ENCODE results near the gene TNIP3. TPM values are rescaled to one million over a fixed set of nuclear protein-coding genes. Genes with fewer than 3 reads are reported as not detected.

The TNIP3 gene
- polyA plus RNA-seq, 1 experiment = 0.20 TPM

DNA sequence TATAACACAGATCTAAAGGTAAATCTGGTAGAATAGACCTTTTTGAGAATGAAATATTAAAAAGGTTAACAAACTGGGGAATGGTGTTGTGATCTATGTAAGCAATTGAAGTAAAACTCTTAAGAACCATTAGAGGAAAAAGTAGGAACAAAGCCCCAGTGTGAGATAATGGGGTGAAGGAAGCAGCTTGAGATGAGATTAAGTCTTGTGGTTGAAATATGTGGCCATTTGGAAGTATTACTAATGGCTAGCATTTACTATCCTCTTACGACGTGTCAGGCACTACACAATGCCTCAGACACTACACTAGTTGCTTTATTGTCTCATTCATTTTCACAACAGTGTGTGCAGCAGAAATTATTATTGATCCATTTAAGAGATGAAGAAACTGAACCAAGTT lies 65.9 kb downstream of the TNIP3 start:
- ChIA-PET POLR2A (no interaction called here), CTCF (no interaction called here)
- TF ChIP-seq, protein P1, sequence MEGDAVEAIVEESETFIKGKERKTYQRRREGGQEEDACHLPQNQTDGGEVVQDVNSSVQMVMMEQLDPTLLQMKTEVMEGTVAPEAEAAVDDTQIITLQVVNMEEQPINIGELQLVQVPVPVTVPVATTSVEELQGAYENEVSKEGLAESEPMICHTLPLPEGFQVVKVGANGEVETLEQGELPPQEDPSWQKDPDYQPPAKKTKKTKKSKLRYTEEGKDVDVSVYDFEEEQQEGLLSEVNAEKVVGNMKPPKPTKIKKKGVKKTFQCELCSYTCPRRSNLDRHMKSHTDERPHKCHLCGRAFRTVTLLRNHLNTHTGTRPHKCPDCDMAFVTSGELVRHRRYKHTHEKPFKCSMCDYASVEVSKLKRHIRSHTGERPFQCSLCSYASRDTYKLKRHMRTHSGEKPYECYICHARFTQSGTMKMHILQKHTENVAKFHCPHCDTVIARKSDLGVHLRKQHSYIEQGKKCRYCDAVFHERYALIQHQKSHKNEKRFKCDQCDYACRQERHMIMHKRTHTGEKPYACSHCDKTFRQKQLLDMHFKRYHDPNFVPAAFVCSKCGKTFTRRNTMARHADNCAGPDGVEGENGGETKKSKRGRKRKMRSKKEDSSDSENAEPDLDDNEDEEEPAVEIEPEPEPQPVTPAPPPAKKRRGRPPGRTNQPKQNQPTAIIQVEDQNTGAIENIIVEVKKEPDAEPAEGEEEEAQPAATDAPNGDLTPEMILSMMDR (IDR thresholded peaks at IDR 0.05; ENCODE audit: insufficient read depth, low read depth, low read length) = no peak
- Histone ChIP-seq H3K27me3 (ENCODE audit: control insufficient read depth, insufficient read depth, low read length) (no peaks in the 10 kb centered on the region), H3K36me3 (ENCODE audit: control insufficient read depth, insufficient read depth, low read length) (no peaks in the 10 kb centered on the region), H3K4me3 (ENCODE audit: low read depth, low read length) (no peak overlapping the region)
- DNase-seq (ENCODE audit: low read depth) = no peak

DNA sequence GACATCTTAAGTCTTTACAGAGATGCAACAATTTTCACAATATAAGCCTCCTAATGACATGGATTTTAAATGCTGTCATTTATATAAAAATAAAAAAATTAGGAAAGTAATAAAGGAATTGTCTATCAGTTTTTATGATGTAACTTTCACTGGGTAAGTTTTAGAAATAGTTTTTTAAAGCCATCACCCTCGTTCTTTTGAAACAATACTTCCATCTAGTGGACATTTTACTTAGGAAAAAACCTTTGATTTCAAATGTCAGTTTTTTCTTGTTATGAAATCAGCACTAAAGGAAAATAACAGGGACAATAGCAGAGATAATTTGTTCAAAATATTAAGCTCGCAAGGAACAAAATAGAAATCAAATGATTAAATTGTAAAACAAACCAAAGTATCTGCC lies 67.5 kb downstream of the TNIP3 start:
- ChIA-PET CTCF (interaction anchor here (0.5 to 0.9 kb wide), 4 partner anchors 16 to 1238 kb away, joined by 3 to 4 read pairs (median 4); no protein-coding TSS in a partner anchor), POLR2A (no interaction called here)
- no peaks in the 10 kb centered on the region for H3K36me3 ChIP-seq (ENCODE audit: control insufficient read depth, insufficient read depth, low read length)
- DNase-seq (ENCODE audit: low read depth) = peak; percentile 9
- TF ChIP-seq, protein P1 (IDR thresholded peaks at IDR 0.05; ENCODE audit: insufficient read depth, low read depth, low read length) = peak; percentile 49
- H3K27me3 ChIP-seq (ENCODE audit: control insufficient read depth, insufficient read depth, low read length) = no peaks in the 10 kb centered on the region
- H3K4me3 ChIP-seq (ENCODE audit: low read depth, low read length) = no peak overlapping the region

DNA sequence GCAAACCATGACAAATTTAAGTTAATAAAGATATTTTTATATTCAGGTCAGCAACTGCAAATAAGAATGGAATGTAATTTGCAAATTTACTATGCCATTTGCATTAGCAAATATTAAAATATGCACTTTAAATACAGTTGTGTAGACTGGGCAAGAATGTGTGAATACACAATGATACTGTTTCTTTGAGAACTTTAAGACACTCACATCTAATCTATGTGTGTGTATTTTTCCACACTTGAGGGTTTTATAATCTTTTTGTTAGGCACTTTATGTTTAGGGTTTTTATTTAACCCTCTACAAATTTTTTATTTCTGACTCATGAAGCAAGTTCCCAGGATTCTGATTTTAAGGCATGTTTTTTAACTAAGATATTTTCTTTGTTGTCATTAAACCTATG lies 67.9 kb downstream of the TNIP3 start:
- peak; percentile 4 for DNase-seq (ENCODE audit: low read depth)
- H3K36me3 ChIP-seq (ENCODE audit: control insufficient read depth, insufficient read depth, low read length) = no peaks in the 10 kb centered on the region
- TF ChIP-seq, protein P1 (IDR thresholded peaks at IDR 0.05; ENCODE audit: insufficient read depth, low read depth, low read length) = no peak
- ChIA-PET CTCF (interaction anchor here (0.6 to 1.6 kb wide), 5 partner anchors 12 to 1238 kb away, joined by 3 to 5 read pairs (median 4); no protein-coding TSS in a partner anchor), POLR2A (no interaction called here)
- no peak overlapping the region for H3K4me3 ChIP-seq (ENCODE audit: low read depth, low read length)
- no peaks in the 10 kb centered on the region for H3K27me3 ChIP-seq (ENCODE audit: control insufficient read depth, insufficient read depth, low read length)

DNA sequence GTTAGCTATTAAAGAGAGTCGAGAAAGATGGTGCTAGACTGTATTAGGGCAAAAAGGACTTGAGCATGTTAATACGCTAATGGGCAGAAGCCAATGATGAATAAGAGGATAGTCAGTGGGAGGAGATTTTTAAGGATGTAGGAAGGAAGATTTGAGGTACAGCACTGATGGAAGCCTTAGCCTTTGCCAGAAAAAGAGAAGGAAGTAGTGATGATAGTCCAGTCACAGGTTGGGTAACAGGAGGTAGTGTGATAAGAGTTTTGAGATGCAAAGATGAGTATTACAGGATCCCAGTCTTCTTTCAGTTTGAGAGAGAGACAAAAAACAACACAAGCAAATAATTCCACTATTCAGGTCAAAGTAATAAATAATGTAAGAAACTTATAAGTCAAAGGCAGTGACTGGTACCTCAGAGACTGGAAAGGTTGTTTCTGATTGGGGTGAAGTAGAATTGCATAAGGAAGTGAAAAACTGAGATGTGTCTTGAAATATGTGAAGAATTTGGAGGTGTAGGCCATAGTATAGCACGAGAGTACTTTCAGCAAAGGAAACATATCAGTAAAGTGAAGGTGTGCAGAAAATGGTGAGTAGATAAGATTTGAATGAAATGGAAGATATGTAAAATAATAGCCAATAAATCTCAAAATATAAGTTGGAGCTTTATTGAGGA lies 69.7 kb downstream of the TNIP3 start:
- CTCF ChIA-PET = interaction anchor here (1.3 to 1.6 kb wide), 2 partner anchors 377 to 939 kb away, joined by 3 to 5 read pairs; no protein-coding TSS in a partner anchor
- no peaks in the 10 kb centered on the region for H3K36me3 ChIP-seq (ENCODE audit: control insufficient read depth, insufficient read depth, low read length)
- POLR2A ChIA-PET = no interaction called here
- no peak overlapping the region for H3K4me3 ChIP-seq (ENCODE audit: low read depth, low read length)
- H3K27me3 ChIP-seq (ENCODE audit: control insufficient read depth, insufficient read depth, low read length) = no peaks in the 10 kb centered on the region
- DNase-seq (ENCODE audit: low read depth) = no peak
- TF ChIP-seq, protein P1 (IDR thresholded peaks at IDR 0.05; ENCODE audit: insufficient read depth, low read depth, low read length) = no peak

DNA sequence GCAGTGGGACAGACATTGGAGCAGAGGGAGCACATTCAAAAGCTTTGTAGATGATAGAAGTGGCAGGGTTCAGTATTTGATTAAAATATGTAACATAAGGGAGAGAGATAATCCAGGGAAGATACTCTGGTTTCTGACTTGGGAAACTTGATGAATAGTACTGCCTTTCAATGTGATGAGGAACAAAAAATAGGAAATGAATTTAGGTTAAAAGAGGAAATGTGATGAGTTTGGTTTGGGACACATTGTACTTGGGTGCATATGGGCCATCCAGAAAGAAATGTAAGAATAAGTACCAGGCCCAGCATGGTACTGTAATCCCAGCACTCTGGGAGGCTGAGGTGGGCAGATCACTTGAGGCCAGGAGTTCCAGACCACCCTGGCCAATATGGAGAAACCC lies 70.9 kb downstream of the TNIP3 start:
- no peak for DNase-seq (ENCODE audit: low read depth)
- Histone ChIP-seq H3K27me3 (ENCODE audit: control insufficient read depth, insufficient read depth, low read length) (no peaks in the 10 kb centered on the region), H3K4me3 (ENCODE audit: low read depth, low read length) (no peak overlapping the region), H3K36me3 (ENCODE audit: control insufficient read depth, insufficient read depth, low read length) (no peaks in the 10 kb centered on the region)
- POLR2A ChIA-PET = no interaction called here
- CTCF ChIA-PET = interaction anchor here (1.3 kb wide), 1 partner anchor 375 kb away, joined by 3 read pairs; no protein-coding TSS in a partner anchor
- TF ChIP-seq, protein P1 (IDR thresholded peaks at IDR 0.05; ENCODE audit: insufficient read depth, low read depth, low read length) = no peak

Data from BJ (cell line).